Vagina (tissue), 2 donors: ENCODE data around the gene PGAP2. TPM values are rescaled to one million over a fixed set of nuclear protein-coding genes. Genes with fewer than 3 reads are reported as not detected.

ENCODE experiments used
- DNase-seq, 2 donors: peaks; one replicate each; pipeline ENCODE4 v3.0.0-alpha.2; 2017; ENCODE audit errors: extremely low spot score in 2 of 2
- H3K27ac ChIP-seq: fragments of 200-600 bp; sonication (generic); one replicate; pipeline ENCODE4 v1.5.1; 2019
- H3K27me3 ChIP-seq: fragments of 200-600 bp; sonication (generic); one replicate; pipeline ENCODE4 v1.5.1; 2019
- H3K36me3 ChIP-seq, 2 donors: fragments of 200-600 bp; sonication (generic); one replicate each; pipeline ENCODE4 v1.5.1; 2017 to 2019
- H3K4me1 ChIP-seq: fragments of 200-600 bp; sonication (generic); one replicate; pipeline ENCODE4 v1.5.1; 2019
- H3K4me3 ChIP-seq, 2 donors: fragments of 200-600 bp; sonication (generic); 1 replicate in 1 of 2; 2 replicates in 1 of 2; pipeline ENCODE4 v1.5.1; 2016 to 2019
- H3K9me3 ChIP-seq: fragments of 200-600 bp; sonication (generic); one replicate; pipeline ENCODE4 v1.5.1; 2019
- POLR2A ChIP-seq, 2 donors: fragments of 450-650 bp; IDR thresholded peaks; one replicate each; pipeline ENCODE4 v1.6.1; 2017; ENCODE audit warnings: antibody characterized with exemption in 2 of 2, mild to moderate bottlenecking in 2 of 2, moderate library complexity in 2 of 2
- POLR2AphosphoS5 ChIP-seq, 2 donors: sonication (generic); formaldehyde crosslinking; IDR thresholded peaks; one replicate each; pipeline ENCODE4 v1.9.0; 2017; ENCODE audit warnings: antibody characterized with exemption in 2 of 2, mild to moderate bottlenecking in 2 of 2, low read depth in 1 of 2; ENCODE audit not compliant: insufficient read depth in 1 of 2
- intact Hi-C: fragments of 100-400 bp; cut with DNase I; formaldehyde crosslinking; loops from one replicate; pipeline ENCODE4 v1.15.1; 2023
- total RNA-seq: library from RNA; depleted of rRNA; stranded (reverse); fragments of >200 nt; gene quantifications from one replicate; pipeline ENCODE4 v1.2.3, GENCODE V29; 2016
- TF ChIP-seq, protein P1 (sequence below), 3 experiments: fragments of 450-650 bp in 2 of 3; fragments of 200-600 bp in 1 of 3; sonication (generic) in 1 of 3; IDR thresholded peaks; one replicate each; pipeline ENCODE4 v1.5.1; 2017 to 2019; ENCODE audit warnings: antibody characterized with exemption in 3 of 3, mild to moderate bottlenecking in 2 of 3, moderate library complexity in 2 of 3

The PGAP2 gene
- total RNA-seq, 1 donor from 2014 or later: 19.6 TPM

DNA sequence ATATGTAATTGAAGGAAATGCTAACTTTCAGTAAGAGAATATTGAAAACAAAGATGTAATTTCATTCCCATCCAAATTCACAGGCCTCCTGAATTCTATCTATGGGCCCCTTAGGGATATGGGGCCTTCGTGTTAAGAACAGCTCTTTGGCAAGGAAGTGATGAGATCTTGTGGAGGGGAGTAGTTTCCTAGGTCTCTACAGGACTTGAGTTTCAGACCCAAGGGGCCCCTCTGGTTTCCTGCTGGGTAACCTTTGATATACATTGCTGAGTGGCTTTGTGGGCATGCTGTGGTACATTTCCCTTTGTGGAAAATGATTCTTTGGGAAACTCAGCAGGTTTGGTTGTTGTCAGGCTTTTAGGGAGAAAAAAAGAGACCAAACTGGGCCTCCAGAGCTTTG lies 53.3 kb downstream of the PGAP2 start:
- H3K4me1 ChIP-seq: peaks cover 83% of the 10 kb centered on the region
- no peaks in the 10 kb centered on the region for H3K9me3 ChIP-seq
- no peak for DNase-seq
- no peak overlapping the region for H3K27ac ChIP-seq
- TF ChIP-seq, protein P1, sequence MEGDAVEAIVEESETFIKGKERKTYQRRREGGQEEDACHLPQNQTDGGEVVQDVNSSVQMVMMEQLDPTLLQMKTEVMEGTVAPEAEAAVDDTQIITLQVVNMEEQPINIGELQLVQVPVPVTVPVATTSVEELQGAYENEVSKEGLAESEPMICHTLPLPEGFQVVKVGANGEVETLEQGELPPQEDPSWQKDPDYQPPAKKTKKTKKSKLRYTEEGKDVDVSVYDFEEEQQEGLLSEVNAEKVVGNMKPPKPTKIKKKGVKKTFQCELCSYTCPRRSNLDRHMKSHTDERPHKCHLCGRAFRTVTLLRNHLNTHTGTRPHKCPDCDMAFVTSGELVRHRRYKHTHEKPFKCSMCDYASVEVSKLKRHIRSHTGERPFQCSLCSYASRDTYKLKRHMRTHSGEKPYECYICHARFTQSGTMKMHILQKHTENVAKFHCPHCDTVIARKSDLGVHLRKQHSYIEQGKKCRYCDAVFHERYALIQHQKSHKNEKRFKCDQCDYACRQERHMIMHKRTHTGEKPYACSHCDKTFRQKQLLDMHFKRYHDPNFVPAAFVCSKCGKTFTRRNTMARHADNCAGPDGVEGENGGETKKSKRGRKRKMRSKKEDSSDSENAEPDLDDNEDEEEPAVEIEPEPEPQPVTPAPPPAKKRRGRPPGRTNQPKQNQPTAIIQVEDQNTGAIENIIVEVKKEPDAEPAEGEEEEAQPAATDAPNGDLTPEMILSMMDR (IDR thresholded peaks at IDR 0.05): no peak
- TF ChIP-seq POLR2A (IDR thresholded peaks at IDR 0.05): no peak
- no peak for TF ChIP-seq POLR2AphosphoS5 (IDR thresholded peaks at IDR 0.05; ENCODE audit: insufficient read depth in 1 of 2, low read depth in 1 of 2)
- H3K36me3 ChIP-seq: no peaks in the 10 kb centered on the region
- H3K4me3 ChIP-seq: no peak overlapping the region
- intact Hi-C loops: no loop called here
- no peaks in the 10 kb centered on the region for H3K27me3 ChIP-seq

DNA sequence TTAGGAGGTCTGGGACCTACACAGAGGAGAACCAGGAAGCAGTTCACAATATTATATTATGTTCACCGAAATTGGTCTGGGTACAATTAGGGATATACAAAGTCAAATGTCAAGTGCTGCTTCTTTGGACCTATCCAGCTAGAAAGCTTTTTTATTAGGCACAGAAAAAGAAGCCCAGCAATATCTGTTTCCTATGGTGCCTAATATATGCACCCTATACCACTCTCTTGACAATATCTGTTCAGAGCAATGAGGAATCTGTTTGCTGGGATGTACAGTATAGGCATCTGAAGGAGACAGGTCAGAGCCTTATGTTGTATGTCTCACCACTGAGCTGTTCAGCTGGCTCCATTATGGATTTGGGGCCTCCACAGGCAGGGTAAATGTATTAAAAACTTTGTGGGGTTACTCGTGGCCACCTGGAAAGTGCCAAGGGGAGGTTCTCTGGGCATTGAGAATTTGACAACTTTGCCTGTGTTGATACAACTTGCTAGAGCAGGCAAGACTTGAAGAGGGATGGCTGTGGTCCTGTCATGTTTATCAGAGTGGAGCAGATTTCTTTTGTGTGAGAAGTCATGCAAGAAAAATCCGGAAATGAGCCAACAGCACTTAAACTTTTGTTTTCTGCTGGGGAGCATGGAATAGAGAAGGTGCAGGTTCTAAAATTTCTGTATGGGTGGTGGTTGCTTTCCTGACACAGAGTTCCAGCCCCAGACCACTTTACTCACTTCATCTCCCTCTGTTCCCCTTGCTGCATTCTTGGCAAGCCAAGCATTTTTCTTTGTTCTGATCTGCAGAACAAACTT lies 57.2 kb downstream of the PGAP2 start:
- intact Hi-C loops: no loop called here
- no peak for DNase-seq

DNA sequence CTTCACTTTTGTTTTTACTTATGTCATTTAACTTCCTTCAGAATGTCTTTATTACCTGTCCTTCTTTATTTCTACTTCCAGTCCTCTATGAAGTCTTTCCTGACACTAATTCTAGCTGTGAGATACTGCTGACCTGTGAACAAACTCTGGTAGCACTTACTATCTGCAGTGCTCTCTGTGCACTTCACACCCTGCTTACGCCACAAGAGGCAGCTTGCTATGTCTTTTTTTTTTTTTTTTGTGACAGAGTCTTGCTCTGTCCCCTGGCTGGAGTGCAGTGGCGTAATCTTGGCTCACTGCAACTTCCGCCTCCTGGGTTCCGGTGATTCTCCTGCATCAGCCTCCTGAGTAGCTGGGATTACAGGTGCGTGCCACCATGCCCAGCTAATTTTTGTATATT lies 57.8 kb downstream of the PGAP2 start:
- Histone ChIP-seq H3K4me1 (peaks cover 65% of the 10 kb centered on the region), H3K4me3 (no peak overlapping the region)
- intact Hi-C loops: no loop called here

More for the DNA sequence above, 57.2 kb downstream of the PGAP2 start:
- Histone ChIP-seq H3K27ac (peak overlapping the region; percentile 58), H3K4me3 (peak overlapping the region in 1 of 2 donors; percentile 3), H3K27me3 (no peaks in the 10 kb centered on the region), H3K4me1 (peaks cover 71% of the 10 kb centered on the region), H3K36me3 (no peaks in the 10 kb centered on the region), H3K9me3 (no peaks in the 10 kb centered on the region)
- TF ChIP-seq POLR2A (IDR thresholded peaks at IDR 0.05) (no peak), POLR2AphosphoS5 (IDR thresholded peaks at IDR 0.05; ENCODE audit: insufficient read depth in 1 of 2, low read depth in 1 of 2) (no peak)
- TF ChIP-seq, protein P1 (IDR thresholded peaks at IDR 0.05): no peak

DNA sequence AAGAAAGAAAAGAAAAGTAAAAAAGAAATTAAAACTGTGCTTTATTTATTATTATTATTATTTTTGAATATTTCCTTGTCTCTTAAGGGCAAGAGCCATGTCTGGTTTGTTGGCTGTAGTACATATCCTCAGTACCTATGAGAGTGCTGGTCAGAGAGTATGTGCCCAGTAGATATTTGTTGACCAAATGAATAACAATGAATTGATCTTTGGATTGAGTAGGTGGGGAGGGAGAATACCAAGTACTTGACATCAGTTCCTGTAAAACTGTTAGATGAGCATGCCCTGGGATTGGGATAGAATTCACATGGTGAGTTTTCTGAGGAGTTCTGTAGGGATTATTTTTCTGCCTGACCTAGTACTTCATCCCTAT lies 58.5 kb downstream of the PGAP2 start:
- no peaks in the 10 kb centered on the region for H3K9me3 ChIP-seq
- DNase-seq: no peak
- TF ChIP-seq, protein P1 (IDR thresholded peaks at IDR 0.05): no peak
- no peak for TF ChIP-seq POLR2AphosphoS5 (IDR thresholded peaks at IDR 0.05; ENCODE audit: insufficient read depth in 1 of 2, low read depth in 1 of 2)
- TF ChIP-seq POLR2A (IDR thresholded peaks at IDR 0.05): no peak
- H3K4me3 ChIP-seq: no peak overlapping the region
- no peaks in the 10 kb centered on the region for H3K27me3 ChIP-seq
- intact Hi-C loops: no loop called here
- peaks cover 60% of the 10 kb centered on the region for H3K4me1 ChIP-seq
- no peaks in the 10 kb centered on the region for H3K36me3 ChIP-seq
- H3K27ac ChIP-seq: no peak overlapping the region

More for the DNA sequence above, 57.8 kb downstream of the PGAP2 start:
- no peak for DNase-seq
- no peaks in the 10 kb centered on the region for H3K27me3 ChIP-seq
- no peak overlapping the region for H3K27ac ChIP-seq
- H3K9me3 ChIP-seq: no peaks in the 10 kb centered on the region
- no peaks in the 10 kb centered on the region for H3K36me3 ChIP-seq
- TF ChIP-seq POLR2A (IDR thresholded peaks at IDR 0.05): no peak
- TF ChIP-seq, protein P1 (IDR thresholded peaks at IDR 0.05): no peak
- no peak for TF ChIP-seq POLR2AphosphoS5 (IDR thresholded peaks at IDR 0.05; ENCODE audit: insufficient read depth in 1 of 2, low read depth in 1 of 2)
